Panc1 (cell line): Measurements from ENCODE around the gene SH3TC2. TPM values are rescaled to one million over a fixed set of nuclear protein-coding genes. Genes with fewer than 3 reads are reported as not detected.

ENCODE experiments used
- microRNA-seq: library from miRNA; unstranded; fragments of <30 nt; microRNA quantifications from one replicate; pipeline ENCODE4 v1.1.0, GENCODE V29; 2020; ENCODE audit not compliant: unreplicated experiment
- total RNA-seq: library from RNA; stranded (reverse); gene quantifications from one replicate; pipeline ENCODE4 v1.2.1, GENCODE V29; 2021; ENCODE audit not compliant: unreplicated experiment

The SH3TC2 gene
- total RNA-seq, 1 experiment from 2014 or later = 0.33 TPM

Small RNA genes lying within 50 kb of the gene (microRNA-seq; reads per million reads assigned to microRNA genes)
- 8.3 reads per million, percentile 25 among the genes with 10 or more reads in this experiment for gene MIR584

Other genes with a start within 250 kb of the SH3TC2 start
- gene ADRB2, start 236.5 kb downstream of the SH3TC2 start, total RNA-seq = 1.0 TPM
- gene ABLIM3, start 78.4 kb upstream of the SH3TC2 start, total RNA-seq = 12.9 TPM
- 15.2 TPM for gene AFAP1L1, start 208.8 kb upstream of the SH3TC2 start, total RNA-seq